HG03439 (cell line): ENCODE measurements around the gene HOXA7.

Experiments used
- ATAC-seq: cut with Tn5 transposase; IDR thresholded peaks from one replicate; pipeline ENCODE4 v1.9.1; 2021; ENCODE audit warnings: mild to moderate bottlenecking, moderate library complexity; ENCODE audit not compliant: unreplicated experiment

HOXA7 gene

DNA sequence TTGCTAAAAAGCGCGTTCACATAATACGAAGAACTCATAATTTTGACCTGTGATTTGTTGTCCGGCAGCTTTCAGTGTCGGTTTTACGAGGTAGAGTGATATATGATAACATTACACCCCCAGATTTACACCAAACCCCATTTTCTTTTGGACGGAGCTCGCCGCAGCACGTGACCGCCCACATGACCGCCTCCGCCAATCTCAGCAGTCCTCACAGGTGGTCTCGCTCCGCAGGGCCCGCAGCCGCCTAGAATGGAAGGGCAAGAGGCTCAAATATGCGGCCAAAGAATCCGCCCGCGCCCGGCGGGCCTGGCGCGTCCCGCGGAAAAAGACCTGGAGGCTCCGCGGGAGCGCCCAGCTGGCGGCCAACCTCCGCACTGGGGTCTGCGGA lies at the start of gene HOXA7:
Gene HOXA7 (minus strand): TSS at position 168 of the 391 bp plus-strand sequence. CDS start 130 bp downstream, at position 38.
- ATAC-seq = no peak

DNA sequence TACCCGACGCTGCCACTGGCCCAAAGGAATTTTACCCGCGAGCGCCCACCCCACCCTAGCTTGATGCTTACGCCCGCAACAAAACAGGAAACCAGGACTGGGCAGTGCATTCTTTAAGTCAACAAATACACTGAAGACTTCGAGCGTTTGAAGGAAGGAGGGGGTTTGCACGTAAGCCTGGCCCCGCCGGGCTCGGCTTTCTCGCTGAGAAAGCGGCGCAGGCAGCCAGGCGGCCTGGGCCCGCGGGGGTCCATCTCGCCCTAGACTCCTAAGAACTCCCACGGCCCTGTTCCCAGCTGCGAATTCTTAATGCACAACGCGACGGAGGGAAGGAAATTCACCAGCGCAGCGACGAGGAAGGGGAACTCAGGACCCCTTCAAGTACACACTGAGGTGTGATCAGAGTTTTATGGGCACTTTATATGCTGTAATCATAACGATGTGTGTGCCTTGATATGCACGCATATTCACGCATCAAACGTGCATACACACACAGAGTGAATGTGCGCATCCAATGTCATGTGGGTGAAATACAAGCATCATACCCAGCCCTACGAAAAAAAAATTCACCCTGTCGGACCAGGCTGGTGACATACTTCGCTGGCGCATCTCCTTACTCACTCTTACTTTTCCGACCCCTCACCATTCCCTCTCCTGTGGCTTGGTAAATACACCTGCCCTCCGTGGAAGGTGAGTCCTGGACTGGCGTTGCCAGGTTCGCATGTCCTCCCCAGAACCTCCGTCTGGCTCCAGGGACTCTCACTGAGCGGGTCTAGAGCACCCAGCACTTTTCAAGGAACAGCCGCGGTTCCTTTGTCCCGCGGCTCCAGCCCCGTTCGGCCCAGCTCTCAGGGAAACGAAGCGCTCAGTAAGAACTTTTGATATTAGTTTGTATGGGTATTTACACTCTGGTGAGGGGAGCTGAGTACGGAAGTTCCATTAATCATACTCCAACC lies 49.1 kb upstream of the HOXA7 start:
- no peak for ATAC-seq

DNA sequence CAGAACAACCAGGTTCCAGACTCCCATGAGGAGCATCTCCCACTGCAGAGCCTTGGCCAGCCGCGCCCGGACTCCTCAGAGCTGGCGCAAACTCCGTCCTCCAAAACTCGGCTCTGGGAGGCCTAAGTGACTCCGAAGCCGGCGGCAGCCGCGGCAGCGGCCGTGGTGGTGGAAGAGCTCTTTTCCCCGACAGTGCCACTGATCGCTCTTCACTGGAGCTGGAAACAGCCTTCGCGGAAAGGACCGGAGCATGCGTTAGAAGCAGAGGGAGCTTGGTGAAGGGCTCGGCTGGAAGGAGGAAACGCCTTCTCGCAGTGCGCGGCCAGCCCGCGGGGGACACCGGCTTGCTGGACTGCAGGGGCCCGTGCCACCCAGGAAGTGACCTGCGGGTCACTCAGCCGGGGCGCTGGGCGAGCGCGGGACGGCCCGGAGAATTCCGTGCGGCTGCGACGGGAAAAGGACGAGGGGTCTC lies 48.4 kb upstream of the HOXA7 start:
- no peak for ATAC-seq

DNA sequence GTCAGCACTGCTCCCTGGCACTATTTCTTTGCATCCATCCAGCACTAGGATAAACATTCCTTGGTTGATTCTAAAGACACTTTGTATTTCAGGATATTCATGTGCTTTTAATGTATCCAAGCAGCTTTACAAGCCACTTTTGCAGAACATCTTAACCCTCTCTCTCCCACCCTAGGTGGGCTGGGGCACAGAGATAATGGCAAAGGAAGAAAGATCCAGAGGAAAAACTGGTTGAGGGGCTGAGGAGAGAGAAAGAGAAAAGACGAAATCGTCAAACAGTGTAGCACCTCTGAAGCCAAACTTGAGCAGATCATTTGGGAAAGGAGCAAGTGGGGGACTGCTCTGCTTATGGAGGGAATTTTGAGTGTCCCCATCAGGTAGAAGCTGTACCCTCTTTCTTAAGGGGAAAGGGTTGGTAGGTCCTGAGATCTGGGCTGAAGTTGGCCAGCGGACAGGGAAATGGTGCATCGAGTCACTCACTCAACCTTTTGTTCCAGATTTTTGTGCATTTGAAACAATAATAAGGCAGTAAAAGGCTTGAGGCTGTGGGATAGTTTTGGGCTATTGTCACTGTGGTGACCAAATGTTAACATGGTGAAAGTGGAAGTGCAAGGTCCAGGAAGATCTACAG lies 47.6 kb upstream of the HOXA7 start:
- no peak for ATAC-seq

DNA sequence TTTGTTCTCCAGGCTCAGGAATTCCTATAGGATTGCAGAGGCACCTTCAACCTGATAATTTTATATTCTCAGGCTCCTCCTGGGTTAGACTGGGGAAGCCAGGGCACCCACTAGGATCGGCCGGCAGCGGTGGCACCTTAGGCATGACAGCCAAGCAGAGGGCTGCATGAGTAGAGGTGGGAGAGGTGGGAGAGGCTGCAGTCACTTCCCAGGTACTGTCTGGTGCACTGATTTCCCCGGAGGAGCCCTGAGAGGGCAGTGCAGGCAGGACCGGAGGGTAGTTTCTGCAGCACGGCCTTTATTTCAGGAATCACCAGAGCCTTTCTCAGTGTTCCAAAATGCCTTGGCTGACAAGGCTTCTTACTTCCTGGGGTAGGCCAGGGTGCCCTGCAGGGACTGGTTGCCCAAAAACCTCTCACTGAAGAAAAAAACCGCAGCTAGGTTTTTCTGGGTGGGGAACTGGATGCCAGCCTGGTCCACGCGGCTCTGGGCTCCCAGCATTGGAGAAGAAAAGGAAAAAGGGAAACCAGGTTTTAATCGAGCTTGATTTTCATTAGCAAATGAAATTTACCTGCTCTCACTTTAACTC lies 47.0 kb upstream of the HOXA7 start:
- ATAC-seq = no peak

DNA sequence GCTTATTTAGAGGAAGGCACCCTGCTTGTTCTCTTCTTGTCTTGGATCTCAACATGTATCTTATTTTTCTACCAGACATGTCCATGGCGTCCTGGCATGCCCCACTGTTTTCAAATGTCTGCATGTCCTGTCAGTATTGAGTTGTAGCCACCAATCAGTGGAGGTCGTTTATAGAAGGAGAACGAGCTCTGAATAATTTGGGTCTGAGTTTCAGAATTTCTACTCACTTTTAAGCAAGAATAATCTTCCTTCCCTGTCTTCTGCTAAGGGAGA lies 46.3 kb upstream of the HOXA7 start:
- no peak for ATAC-seq

DNA sequence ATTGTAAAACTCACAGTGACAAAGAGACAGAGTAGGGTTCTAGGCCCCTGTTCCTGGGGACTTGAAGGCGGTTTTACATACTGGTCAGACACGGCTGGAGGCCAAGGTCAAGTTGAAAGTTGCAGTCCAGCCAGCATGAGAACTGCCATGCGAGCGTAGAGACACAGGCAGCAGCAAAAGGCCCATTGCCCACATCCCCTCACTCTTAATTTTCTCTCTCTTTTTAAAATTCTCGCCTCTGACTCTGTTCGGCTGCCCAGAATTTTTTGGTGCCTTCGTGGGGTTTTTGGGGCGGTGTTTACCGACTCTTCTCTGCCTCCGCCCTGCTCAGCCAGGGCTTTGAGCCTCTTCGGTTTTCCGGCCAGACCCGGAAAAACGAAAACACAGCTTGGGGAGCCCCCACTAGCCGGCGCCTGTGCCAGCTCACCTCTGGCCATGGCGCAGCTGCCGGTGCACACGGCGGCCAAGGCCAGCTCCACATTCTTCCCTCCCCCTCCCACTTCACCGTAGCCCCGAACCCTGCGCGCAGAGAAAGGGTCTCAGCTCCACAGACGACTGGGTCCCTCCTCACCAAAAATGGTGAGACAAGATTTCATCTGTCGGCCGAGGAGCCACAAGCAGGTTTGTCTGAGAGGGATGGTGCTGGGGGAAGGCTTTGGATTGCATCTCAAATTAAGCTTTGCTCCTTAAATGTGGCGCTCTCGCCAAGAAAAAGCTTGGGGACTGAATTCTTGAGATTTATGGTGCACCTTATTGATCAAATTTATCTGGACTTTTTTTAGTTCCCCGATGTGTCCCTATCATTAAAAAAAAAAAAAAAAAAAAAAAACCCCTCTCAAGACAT lies 45.8 kb upstream of the HOXA7 start:
- ATAC-seq = no peak

DNA sequence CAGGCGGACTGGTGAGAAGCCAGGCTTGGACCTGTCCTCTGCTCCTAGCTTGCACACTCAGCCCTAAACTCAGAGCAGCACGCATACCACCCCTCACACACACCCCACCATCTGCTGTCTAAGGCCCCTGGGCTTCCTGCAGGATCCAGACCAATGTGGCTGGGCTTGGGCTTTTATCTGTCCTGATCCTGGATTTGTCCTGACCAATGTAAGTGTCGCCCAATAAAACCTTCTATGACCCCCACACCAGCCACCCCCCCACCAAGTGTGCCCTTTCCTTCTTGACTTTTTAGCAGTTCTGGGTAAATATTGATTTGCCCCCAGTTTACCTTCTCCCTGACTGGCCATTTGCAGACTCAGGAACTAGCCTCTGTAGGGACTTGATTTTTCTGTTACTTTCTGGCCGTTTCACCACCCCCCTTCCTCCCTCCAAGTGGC lies 45.1 kb upstream of the HOXA7 start:
- ATAC-seq = no peak

DNA sequence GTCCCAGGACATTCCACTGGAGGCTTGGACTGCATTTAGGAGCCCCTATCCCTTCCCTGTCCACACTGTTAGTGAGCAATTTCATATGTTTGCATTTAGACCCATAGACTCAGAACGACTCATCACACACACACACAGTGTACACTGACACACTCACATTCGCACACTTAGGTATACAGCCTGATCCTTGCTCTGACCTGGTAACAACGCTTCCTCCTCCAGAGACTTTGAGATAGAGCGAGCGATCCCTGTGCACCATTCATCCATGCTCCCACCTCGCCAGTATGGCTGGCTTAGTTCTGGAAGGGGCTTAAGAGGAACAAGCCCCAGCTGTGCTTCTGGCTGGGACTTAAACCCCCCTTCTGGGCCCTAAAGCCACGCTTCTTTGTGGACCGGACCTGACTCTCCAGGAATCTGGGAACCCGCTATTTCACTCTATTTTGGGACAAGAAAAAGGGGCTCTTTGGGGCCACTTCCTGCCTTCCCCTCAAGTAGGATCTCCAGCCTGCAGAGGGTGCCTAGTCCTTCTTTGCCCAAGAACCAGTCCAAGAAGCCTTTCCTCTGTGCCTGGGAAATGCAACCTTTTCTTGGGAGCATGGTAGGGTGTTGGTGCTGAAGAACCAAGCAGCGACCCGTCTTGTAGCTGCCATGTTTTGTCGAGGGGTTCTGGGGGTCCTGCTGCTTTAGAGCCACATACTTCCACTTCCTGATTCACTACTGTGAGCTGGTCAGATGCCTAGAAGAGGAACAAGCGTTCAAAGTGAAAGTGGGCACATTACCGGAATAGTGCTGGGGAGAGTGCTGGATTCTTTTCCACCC lies 44.5 kb upstream of the HOXA7 start:
- ATAC-seq = no peak

DNA sequence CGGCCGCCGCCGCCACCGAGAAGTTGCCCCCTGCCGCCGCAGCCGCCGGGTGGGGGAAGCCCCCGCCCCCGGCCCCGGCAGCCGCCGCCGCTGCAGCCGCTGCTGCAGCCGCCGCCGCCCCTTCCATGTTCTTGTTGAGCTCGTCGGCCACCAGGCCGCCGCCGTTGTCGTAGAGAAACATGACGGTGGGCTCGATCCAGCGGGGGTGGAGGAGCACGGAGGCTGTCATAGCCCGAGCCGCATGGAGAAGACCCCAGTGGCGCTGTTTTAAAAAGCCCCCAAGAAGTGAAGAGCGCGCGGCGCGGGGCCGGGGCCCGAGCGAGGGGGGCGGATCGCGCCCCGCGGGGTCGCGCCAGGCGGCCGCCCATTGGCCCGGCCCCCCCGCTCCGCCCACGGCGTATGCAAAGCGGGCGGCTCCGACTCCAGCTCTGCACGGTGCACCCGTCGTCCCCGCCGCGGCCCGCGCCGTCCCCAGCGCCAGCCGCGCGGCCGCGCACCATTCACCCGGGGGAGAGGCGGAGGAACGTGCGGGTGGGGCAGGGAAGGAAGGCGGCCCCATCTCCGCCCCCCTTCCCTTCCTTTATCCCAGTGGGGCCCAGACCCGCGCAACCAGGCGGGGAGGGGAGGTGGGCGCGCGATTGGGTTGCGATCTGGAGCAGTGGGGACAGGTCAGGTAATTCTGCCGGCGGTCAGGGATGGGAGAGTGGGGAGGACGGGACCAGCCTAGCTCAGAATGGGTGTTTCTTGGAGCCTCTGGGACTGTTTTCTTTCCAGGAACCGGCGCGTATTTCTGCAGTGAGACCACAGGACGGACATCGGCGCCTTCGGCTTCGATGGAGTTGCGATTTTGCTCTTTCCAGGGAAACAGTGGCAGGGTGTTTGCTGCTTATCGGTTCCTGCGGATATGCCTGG lies 43.6 kb upstream of the HOXA7 start, which contains the start of gene HOXA13:
Gene HOXA13 (minus strand): TSS at position 243 of the 912 bp plus-strand sequence. CDS start 14 bp downstream, at position 229.
- ATAC-seq = peak; percentile 65

DNA sequence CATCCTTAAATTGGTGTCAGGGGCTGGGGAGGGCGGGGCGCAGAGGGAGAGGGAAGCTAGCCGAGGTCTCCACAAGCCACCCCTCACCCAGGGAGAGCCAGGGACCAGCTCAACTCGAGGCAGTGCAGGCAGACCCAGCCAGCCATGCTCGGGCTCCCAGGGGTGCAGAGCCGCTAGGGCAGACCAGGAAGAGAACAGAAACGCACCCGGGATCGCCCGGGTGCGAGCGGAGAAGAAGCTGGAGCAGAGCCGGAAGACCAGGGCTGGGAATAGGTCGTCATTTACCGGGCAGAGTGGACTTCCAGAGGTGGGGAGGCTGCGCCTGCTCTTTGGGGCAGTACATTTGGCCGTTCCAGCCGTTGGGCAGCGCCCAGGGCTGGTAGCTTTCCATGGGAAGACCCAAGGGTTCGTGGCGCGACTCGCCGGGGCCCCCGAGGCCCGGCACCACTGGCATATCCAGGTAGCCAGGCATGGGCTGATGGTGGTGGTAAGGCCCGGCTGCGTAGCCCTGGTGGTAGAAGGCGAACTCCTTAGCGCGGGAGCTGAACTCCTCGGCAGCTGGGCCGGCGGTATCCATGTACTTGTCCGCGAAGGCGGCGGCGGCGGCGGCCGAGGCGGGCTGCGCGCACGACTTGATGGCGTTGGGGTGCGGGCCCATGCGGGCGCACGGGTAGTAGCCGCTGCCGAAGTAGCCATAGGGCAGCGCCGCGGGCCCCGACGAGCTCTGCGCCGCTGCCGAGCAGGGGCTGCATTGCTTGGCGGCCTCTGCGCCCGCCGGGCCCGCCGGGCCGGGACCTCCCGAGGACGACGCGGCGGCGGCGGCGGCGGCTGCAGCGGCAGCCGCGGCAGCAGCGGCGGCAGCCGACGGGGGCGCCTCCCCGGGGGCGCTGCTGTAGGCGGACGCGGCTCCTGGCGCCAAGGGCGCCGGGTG lies 42.7 kb upstream of the HOXA7 start:
- ATAC-seq = no peak

DNA sequence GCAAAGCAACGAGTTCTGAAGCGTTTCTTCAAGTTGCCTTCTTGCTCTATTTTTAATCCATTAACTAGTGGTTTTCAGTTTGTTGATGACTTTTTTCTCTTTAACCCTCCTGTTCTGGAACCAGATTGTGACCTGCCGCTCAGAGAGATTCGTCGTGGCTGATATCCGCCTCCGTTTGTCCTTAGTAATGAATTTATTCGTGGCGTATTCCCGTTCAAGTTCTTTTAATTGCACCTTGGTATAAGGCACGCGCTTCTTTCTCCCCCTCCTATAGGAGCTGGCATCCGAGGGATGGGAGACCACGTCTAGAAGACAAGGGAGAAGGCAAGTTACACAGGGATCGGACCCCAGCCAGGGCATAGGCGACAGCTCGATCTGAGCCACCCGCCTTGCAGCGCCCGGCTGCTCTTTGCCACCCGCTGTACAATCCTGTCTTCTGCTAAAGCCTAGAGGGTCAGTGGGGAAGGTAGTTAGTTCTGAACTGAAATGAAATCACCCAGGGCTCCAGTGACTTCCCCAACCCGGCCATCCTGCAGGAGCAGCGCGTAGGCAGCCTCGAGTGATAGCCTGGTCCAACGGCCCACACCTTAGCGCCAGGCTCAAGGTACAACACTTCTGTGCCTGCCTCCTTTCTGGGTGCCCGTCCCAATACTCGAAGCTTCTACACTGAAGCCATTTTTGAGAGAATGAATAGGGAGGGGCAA lies 41.8 kb upstream of the HOXA7 start:
- no peak for ATAC-seq

DNA sequence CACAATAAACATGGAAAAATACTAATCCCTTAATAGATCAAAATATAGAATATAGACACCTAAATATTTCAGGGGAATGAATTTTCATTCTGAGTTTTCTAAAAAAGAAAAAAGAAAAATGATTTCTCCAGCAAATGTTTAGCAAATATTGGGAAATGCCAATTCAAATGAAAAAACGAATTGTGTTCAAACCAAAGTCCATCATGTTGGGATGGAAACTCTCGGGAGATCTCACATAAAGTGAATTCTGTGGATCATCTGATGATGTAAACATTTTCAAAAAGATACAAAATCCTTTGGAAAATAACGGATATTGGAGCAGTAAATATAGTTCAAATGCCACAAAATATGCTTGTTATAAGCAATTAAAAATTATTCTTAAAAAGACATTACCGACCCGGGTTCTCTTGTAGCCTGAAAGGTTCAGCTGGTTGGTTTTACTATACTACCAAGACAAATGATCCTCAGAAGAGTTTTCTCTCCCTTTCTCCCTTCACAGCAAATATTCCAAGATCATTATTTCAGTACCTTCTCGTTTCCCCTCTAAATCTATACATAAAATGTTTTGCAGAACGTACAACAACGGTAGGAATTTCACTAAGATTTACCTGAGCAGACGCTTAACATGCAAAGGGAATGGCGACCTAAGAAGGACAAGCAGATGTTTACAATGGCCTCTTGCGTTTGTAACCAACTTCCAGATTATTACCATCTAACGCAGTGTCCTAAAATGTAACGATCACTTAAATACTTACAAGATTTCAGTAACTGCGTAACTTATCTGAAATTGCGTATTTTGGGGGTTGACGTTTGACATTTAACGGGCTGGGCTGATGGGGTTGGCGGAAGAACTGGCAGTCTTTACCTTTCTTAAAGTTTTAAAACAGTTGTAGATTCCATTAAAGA lies 40.9 kb upstream of the HOXA7 start:
- no peak for ATAC-seq

DNA sequence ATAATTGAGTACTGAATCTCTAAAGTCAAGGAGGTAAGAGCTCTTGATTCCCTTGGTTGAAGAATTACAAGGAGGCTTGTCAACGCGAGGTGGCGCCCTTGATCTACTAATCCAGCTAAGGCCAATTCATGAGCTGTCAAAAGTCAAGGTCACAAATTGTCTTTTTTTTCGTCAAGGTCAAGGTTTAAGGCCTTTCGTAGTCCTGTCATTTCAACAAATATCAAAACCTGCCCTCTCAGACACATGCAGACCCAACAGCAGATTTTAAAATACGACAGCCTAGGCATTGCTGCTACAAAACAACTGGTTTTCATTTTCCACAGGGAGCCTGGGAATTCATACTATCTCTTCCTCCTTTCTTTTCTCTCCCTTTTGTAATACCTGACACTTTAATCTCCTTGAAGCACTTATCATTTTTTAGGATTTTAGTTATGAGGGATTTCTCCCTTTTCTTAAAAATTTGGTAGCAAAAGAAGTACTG lies 39.9 kb upstream of the HOXA7 start:
- ATAC-seq = no peak

DNA sequence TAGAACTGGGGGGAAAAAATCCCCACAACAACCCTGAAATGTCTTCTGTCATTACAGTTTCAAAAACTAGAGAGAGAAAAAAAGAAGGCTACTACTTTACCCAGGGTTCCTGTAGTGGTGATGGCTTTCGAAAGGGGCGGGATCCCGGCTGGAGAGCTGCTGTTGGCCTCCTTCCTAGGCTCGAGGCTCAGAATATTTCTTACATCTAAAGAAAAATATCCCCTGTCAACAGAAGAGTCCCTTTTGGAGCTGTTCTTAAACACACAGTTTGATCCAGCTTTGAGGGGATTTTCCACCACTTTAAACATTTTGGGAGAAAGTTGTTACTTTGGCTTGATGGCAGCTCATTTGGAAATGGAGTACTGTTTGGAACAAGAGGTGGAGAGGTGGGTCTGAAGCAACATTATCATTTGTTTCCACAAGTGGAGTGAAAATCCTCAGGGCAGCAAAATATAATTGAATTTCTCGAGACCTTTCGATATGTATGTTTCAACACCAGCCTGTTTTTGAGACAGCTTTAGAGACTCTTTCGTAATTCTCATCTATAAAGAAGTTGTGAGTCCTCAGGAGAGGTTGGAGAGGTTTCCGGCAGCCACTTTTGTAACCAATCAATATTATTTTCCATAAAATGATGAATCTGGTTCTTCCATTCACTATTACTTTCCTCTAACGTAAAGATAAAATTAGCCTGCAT lies 38.4 kb upstream of the HOXA7 start:
- no peak for ATAC-seq

DNA sequence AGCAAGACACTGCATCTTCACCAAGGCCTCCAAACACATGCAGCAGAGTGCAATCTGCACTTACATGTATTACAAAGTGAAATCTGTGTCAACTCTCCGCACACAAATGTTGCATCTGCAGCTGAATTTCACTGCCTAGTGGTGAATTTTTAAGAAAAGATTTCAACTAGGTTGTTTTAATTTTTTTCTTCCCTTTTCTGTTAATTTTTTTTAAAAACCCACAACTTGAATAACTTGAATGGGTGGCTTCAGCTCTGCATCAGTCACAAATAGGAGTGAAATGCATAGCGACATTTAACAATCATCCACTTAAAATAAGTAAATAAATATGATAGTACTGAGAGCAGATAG lies 37.5 kb upstream of the HOXA7 start:
- ATAC-seq = no peak
